ENCODE data around the gene TLCD3B. TPM values are rescaled to one million over a fixed set of nuclear protein-coding genes. Genes with fewer than 3 reads are reported as not detected.

Gene TLCD3B
- total and polyA plus RNA-seq, 9 of the 15 experiments (the other 6 are each of a cell fraction or from before 2014, with no cell fraction given), result 0.10 to 0.52 (median 0.23) TPM; not detected in 4

DNA sequence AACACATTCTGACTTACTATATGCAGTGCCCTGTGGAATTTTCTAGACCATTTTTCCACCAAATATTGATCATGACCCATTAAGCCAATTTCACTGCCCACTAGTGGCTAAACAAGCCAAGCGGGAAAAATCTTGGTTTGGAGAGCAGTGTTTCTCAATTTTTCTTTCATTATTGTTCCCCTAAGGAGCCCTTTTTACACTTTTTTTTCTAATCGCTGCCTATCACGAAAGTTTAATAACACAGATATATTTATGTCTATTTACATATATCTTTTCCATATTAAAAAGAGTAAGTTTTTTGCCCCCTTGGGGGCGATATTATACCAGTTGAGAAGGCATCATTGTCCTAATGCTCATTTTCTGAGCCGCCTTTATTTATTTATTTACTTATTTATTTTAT lies 10.8 kb upstream of the TLCD3B start (continued):
- TF ChIP-seq HOMEZ (CRISPR knock-in tag; IDR thresholded peaks at IDR 0.05) (no peak), RBM15 (IDR thresholded peaks at IDR 0.05; ENCODE audit: insufficient read depth, low read length) (no peak), BCL6 (CRISPR knock-in tag; IDR thresholded peaks at IDR 0.05) (no peak), TCF15 (CRISPR knock-in tag; IDR thresholded peaks at IDR 0.05) (no peak), ERF (CRISPR knock-in tag; IDR thresholded peaks at IDR 0.05) (no peak), XRCC5 (IDR thresholded peaks at IDR 0.05; ENCODE audit: low read depth, low read length) (no peak), ZNF3 (CRISPR knock-in tag; IDR thresholded peaks at IDR 0.05) (no peak), FOXA3 (CRISPR knock-in tag; conservative IDR thresholded peaks at IDR 0.05 in 1 of 2, IDR thresholded peaks at IDR 0.05 in 1 of 2) (no peak), PRMT5 (CRISPR knock-in tag; IDR thresholded peaks at IDR 0.05) (no peak), FOXK2 (conservative IDR thresholded peaks at IDR 0.05 in 1 of 2, IDR thresholded peaks at IDR 0.05 in 1 of 2; ENCODE audit: low read depth in 2 of 2) (peak in 1 of 2 experiments; percentile 31; a peak in 1 of 4 replicates), POLR3G (IDR thresholded peaks at IDR 0.05; ENCODE audit: extremely low read depth, insufficient read length, insufficient replicate concordance) (no peak), ZNF408 (CRISPR knock-in tag; IDR thresholded peaks at IDR 0.05; ENCODE audit: low read depth) (no peak)

Data from K562 (cell line).